ENCODE data around the gene EYA2. TPM values are rescaled to one million over a fixed set of nuclear protein-coding genes. Genes with fewer than 3 reads are reported as not detected.

EYA2 gene
- total RNA-seq, 1 experiment from 2014 or later: 0.74 TPM

DNA sequence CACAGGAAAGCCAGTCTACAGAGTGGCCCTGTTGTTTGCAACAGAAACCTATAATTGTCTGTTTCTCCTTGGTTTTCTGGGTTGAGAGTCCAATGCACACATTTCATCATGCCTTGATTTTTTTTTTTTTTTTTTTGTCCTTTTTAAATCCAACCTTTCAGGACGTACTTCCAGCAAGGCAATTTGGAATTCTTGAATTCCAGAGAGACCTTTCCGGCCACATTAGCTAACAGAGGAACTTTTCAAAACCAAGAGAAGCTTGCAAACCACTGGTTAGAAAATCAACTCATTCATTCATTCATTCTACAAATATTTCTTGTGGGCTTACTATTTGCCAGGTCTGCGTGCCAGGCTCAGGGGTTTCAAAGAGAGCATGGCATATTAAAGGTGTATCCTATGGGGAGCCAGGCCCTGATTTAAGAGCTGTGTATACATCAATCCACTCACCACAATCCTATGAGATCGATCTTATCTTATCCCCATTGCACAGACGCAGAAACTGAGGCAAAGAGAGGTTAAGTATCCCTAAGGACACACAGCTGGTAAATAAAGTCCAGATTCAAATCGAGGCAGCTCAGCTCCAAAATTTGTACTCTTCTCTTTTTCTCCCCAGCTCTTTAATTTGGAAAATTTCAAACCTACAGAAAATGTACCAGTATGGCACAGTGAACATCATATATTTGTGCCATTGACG lies 43.0 kb downstream of the EYA2 start:
- no CpG with 5 or more reads among the region's 7 CpGs for WGBS (ENCODE audit: extremely low coverage, insufficient read length, low lambda C conversion rate)
- Histone ChIP-seq H2AFZ (ENCODE audit: low read length) (no peak overlapping the region), H3K23ac (ENCODE audit: insufficient read length, low read depth, low read length) (no peak overlapping the region), H3K23me2 (ENCODE audit: insufficient read length, low read depth, low read length, poor library complexity, severe bottlenecking) (no peaks in the 10 kb centered on the region), H2BK5ac (ENCODE audit: insufficient read length, low read length) (no peak overlapping the region), H3K18ac (ENCODE audit: insufficient read length, low read depth, low read length) (no peak overlapping the region), H3K4me1 (ENCODE audit: insufficient read depth, low read length) (no peaks in the 10 kb centered on the region), H3K79me2 (ENCODE audit: insufficient read depth, low read length) (no peaks in the 10 kb centered on the region), H3K79me1 (ENCODE audit: insufficient read depth, low read depth, low read length, poor library complexity, severe bottlenecking) (no peaks in the 10 kb centered on the region), H2AK5ac (ENCODE audit: insufficient read length, low read length) (no peak overlapping the region), H2BK120ac (ENCODE audit: low read depth, low read length, poor library complexity, severe bottlenecking) (no peak overlapping the region), H3K27me3 (ENCODE audit: insufficient read depth, low read length) (no peaks in the 10 kb centered on the region), H4K8ac (replicated peaks; ENCODE audit: insufficient read length, low read depth, low read length) (no peak overlapping the region), H4K91ac (ENCODE audit: insufficient read length, low read depth, low read length) (no peak overlapping the region), H3K9me3 (ENCODE audit: control insufficient read depth, low read depth, low read length) (no peaks in the 10 kb centered on the region), H2BK12ac (ENCODE audit: insufficient read length, low read depth, low read length) (no peak overlapping the region), H3K27ac (ENCODE audit: insufficient read length, low read depth, low read length) (no peak overlapping the region), H3K9ac (ENCODE audit: extremely low read depth, insufficient read length, low read length) (no peak overlapping the region), H3K56ac (ENCODE audit: insufficient read length, low read depth, low read length) (no peak overlapping the region), H3K4ac (ENCODE audit: low read depth, low read length) (no peak overlapping the region), H4K5ac (ENCODE audit: insufficient read length, low read depth, low read length) (no peak overlapping the region), H4K20me1 (ENCODE audit: control insufficient read depth, insufficient read depth, insufficient read length) (no peaks in the 10 kb centered on the region), H3T11ph (ENCODE audit: low read length) (no peak overlapping the region), H2BK20ac (ENCODE audit: low read depth, low read length, poor library complexity, severe bottlenecking) (no peak overlapping the region), H3K4me2 (ENCODE audit: insufficient read depth, insufficient read length, low read length) (no peak overlapping the region), H3K14ac (ENCODE audit: insufficient read depth, low read length) (no peak overlapping the region), H2BK15ac (ENCODE audit: low read depth, low read length) (no peak overlapping the region)
- H3K27ac Mint-ChIP-seq: no peak overlapping the region
- TF ChIP-seq, protein P1, sequence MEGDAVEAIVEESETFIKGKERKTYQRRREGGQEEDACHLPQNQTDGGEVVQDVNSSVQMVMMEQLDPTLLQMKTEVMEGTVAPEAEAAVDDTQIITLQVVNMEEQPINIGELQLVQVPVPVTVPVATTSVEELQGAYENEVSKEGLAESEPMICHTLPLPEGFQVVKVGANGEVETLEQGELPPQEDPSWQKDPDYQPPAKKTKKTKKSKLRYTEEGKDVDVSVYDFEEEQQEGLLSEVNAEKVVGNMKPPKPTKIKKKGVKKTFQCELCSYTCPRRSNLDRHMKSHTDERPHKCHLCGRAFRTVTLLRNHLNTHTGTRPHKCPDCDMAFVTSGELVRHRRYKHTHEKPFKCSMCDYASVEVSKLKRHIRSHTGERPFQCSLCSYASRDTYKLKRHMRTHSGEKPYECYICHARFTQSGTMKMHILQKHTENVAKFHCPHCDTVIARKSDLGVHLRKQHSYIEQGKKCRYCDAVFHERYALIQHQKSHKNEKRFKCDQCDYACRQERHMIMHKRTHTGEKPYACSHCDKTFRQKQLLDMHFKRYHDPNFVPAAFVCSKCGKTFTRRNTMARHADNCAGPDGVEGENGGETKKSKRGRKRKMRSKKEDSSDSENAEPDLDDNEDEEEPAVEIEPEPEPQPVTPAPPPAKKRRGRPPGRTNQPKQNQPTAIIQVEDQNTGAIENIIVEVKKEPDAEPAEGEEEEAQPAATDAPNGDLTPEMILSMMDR (conservative IDR thresholded peaks at IDR 0.05): no peak
- H3K4me3 Mint-ChIP-seq: no peak overlapping the region
- peaks cover 0 to 5% of the 10 kb centered on the region in 2 experiments; a peak in 3 of 4 replicates for H3K4me1 Mint-ChIP-seq
- H3K36me3 Mint-ChIP-seq (ENCODE audit: insufficient read depth in 1 of 3, low read depth in 3 of 3): no peaks in the 10 kb centered on the region; a peak in 1 of 7 replicates
- no peaks in the 10 kb centered on the region for H3K27me3 Mint-ChIP-seq (ENCODE audit: low read depth)
- no peaks in the 10 kb centered on the region; a peak in 1 of 5 replicates for H3K9me3 Mint-ChIP-seq
- DNase-seq: no peak
